ENCODE measurements around the gene ODAD2.

DNA sequence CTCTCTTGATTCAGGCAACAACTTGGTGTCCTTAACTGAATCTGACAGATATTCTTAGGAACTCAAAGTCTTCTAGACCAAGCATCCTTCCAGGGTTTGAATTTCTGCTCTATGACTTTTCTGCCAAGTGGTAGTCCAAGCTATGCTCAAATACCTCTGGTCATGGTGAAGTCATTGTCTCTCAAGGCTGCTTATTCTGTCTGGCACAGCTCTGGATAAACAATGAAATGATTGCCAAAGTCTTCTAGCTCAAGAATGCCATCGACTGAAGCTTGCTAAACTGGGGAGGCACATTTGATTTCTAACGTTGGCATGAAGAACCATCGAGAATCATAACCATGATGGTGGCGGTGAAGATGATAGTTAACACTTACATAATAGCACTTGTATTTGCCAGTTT lies 137.1 kb downstream of the ODAD2 start:
- TF ChIP-seq CTCF (IDR thresholded peaks at IDR 0.05) (no peak), EP300 (IDR thresholded peaks at IDR 0.05) (no peak), POLR2A (IDR thresholded peaks at IDR 0.05) (no peak)
